Suprapubic skin (tissue), 3 donors: ENCODE data around the gene FAM167B.

Source experiments
- EP300 ChIP-seq: sonication (generic); formaldehyde crosslinking; IDR thresholded peaks from one replicate; pipeline ENCODE4 v1.6.1; 2017; ENCODE audit warnings: antibody characterized with exemption
- TF ChIP-seq, protein P1 (sequence below), 2 donors: fragments of 200-600 bp in 1 of 2; fragments of 450-650 bp in 1 of 2; sonication (generic) in 1 of 2; IDR thresholded peaks; one replicate each; pipeline ENCODE4 v1.5.1; 2016 to 2019; ENCODE audit warnings: antibody characterized with exemption in 2 of 2, mild to moderate bottlenecking in 1 of 2, moderate library complexity in 1 of 2

DNA sequence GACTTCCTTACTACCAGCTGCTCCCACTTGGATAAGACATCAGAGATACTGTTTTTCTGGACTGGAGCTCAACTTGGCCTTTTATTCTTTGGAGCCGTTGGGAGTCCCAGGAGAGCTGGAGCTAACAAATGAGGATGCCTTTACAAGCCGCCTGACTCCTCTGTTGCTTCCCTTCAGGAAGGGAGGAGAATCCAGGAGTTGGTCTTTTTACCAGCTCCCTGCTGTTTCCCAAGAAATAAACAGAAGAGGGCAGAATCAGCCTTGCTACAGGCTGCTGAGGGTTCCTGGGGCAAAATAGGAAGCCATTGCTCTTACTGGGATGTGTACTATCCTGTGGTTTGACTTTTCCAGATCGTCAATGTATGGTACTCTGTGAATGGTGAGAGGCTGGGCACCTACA, 23.3 kb upstream of the FAM167B start:
- TF ChIP-seq, protein P1, sequence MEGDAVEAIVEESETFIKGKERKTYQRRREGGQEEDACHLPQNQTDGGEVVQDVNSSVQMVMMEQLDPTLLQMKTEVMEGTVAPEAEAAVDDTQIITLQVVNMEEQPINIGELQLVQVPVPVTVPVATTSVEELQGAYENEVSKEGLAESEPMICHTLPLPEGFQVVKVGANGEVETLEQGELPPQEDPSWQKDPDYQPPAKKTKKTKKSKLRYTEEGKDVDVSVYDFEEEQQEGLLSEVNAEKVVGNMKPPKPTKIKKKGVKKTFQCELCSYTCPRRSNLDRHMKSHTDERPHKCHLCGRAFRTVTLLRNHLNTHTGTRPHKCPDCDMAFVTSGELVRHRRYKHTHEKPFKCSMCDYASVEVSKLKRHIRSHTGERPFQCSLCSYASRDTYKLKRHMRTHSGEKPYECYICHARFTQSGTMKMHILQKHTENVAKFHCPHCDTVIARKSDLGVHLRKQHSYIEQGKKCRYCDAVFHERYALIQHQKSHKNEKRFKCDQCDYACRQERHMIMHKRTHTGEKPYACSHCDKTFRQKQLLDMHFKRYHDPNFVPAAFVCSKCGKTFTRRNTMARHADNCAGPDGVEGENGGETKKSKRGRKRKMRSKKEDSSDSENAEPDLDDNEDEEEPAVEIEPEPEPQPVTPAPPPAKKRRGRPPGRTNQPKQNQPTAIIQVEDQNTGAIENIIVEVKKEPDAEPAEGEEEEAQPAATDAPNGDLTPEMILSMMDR (IDR thresholded peaks at IDR 0.05): no peak
- no peak for TF ChIP-seq EP300
